ENCODE data around the gene CPNE4.
"Not testable (repeated sequence)": the region's sequence is repeated elsewhere in the genome, so short reads cannot be mapped to it uniquely, and the experiment has no call there.

The CPNE4 gene

GRCh38 chr3:131518680-131519079 is 516.1 kb downstream of the CPNE4 start:
- no peak for DNase-seq

DNA sequence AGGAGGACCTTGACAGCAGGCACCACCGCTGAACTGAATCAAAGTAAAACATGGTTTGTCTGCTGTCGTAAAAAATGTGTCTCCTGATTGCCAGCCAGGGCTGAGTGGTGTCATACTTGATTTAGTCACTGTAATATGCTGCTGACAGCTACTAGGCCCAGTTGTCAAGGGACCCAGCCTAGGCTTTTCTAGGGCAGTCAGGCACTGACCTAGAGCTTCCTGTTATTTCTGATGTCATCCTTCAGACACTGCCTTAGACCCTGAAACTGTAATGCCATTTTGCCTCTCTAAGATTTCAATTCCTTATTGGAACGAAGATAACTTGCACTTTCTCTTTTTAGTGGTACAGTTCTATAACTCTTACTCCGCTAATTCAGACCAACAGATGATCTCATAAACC is 529.4 kb downstream of the CPNE4 start:
- DNase-seq, result no peak

GRCh38 chr3:131503320-131503635 is 531.5 kb downstream of the CPNE4 start:
- no peak for DNase-seq

- DNase-seq, result peak; percentile 89
These were observed 532.1 kb downstream of the CPNE4 start, which contains the start of gene MRPL3 for GRCh38 chr3:131502530-131503319. Gene MRPL3 (minus strand): TSS chr3:131502971. CDS start chr3:131502821, 150 bp downstream.

DNA sequence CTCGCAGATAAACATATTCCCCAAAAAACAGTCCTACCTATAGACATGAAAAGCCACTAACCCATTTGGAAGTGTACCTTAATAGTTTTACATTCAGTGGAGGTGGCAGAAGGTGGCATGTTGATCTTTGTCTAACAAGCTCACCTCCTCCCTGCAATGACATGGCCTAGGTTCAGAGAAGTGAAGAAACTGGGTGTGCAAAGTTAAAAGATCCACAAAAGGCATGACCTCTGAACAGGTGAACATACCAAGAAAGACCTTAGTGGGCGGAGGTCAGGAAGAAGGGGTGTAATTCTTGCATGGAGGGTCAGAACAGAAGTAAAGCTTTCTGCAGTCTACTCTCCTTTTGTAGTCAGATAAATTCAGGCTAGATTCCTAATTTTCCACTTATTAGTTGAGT is 532.9 kb downstream of the CPNE4 start:
- no peak for DNase-seq

- no peak for DNase-seq
These were observed 540.1 kb downstream of the CPNE4 start for GRCh38 chr3:131494706-131495105.

DNA sequence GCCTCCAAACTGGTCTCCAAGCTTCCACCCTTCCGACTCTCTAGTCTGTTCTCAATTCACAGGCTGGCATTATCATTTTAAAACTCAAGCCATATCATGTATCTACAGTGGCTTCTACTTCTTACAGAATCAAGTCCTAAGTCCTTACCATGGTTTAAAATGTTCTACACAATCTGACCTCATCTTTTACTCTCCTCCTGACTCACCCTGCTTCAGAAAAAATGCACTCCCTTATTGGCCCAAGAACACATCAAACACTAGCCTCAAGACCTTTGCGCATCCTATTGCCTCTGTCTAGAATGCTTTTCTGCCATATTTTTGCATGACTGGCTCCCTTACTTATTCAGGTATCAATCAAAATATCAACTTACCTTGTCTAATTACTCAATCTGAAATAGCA is 543.0 kb downstream of the CPNE4 start:
- DNase-seq, result no peak

DNA sequence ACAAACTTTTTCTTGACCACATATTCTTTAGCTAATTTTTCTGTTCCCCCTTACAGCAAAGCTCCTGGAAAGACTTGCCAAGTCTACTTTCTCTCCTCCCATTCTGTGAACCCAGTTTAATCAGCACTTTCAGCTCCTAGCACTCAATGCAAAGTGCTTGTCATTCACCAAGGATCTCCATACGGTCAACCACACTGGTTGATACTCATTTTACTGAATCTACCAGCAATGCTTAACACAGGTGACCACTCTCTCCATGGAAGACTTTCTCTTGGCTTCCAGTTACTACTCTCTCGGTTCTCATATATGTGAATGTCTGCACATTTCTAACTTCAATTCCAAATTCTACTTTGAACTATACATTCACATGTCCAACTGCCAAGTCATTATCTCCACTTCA is 543.7 kb downstream of the CPNE4 start:
- no peak for DNase-seq

- DNase-seq, result not testable (repeated sequence)
These were observed 548.3 kb downstream of the CPNE4 start for GRCh38 chr3:131486545-131486944.

- no peak for DNase-seq
These were observed 549.7 kb downstream of the CPNE4 start for GRCh38 chr3:131485119-131485518.

- DNase-seq, result no peak
These were observed 550.2 kb downstream of the CPNE4 start for GRCh38 chr3:131484496-131485111.

Measured in stimulated activated CD8-positive, alpha-beta memory T cell treated with anti-CD3 and anti-CD28 coated beads, Interleukin-4, amount 100 ng/mL, for 48 hours (primary cell).